Measurements from ENCODE around the gene PDP2.

GRCh38 chr16:66920299-66920590 lies 39.9 kb downstream of the PDP2 start:
- no peak for TF ChIP-seq CTCF (IDR thresholded peaks at IDR 0.05; ENCODE audit: insufficient read depth, low read length)
- TF ChIP-seq POLR2AphosphoS5 (IDR thresholded peaks at IDR 0.05; ENCODE audit: low read depth), result no peak
- no peak for TF ChIP-seq GABPA (IDR thresholded peaks at IDR 0.05; ENCODE audit: low read depth)

Measured in HL-60 (cell line).